HepG2 (cell line): Measurements from ENCODE around the gene FAM3A. TPM values are rescaled to one million over a fixed set of nuclear protein-coding genes. Genes with fewer than 3 reads are reported as not detected.

ENCODE experiments used
- ATAC-seq: fragments of 200-7000 bp; cut with Tn5 transposase; 3 replicates; pipeline ENCODE4 v1.9.1; 2020; ENCODE audit warnings: mild to moderate bottlenecking, moderate library complexity
- BruUV-seq: library from RNA; stranded (reverse); fragments of 400-500 nt; replicated peaks from 2 replicates; lab custom pipeline; 2021; lab: Mats Ljungman, UMichigan
- CTCF ChIA-PET: fragments of 300-600 bp; formaldehyde crosslinking; extraction: SDS; loops from one replicate; lab custom pipeline; 2021; ENCODE audit warnings: low total read pairs, inconsistent platforms, low intra/inter-chr PET ratio; lab: Yijun Ruan, JAX
- POLR2A ChIA-PET: fragments of 350-600 bp; sonication (Branson Sonifier 250); formaldehyde crosslinking; loops from one replicate; lab custom pipeline; 2020; ENCODE audit warnings: antibody characterized with exemption, inconsistent platforms; lab: Yijun Ruan, JAX
- DNase-seq: peaks from one replicate; pipeline ENCODE4 v3.0.0-alpha.2; 2015; ENCODE audit warnings: low spot score
- FAIRE-seq: peaks from 3 replicates; lab custom pipeline; 2011; peaks lifted over from hg19 to GRCh38; lab: Jason Lieb, UNC
- H2AFZ ChIP-seq: one replicate; pipeline ENCODE4 v1.6.1; 2011; ENCODE audit warnings: low read length, inconsistent platforms
- H3K27ac ChIP-seq: fragments of 300-600 bp; 3 replicates; pipeline ENCODE4 v1.8.0; 2011; ENCODE audit warnings: mixed run types, mild to moderate bottlenecking, mixed read lengths, low read length, inconsistent platforms; ENCODE audit not compliant: insufficient read depth; ENCODE audit errors: extremely low read length
- H3K27me3 ChIP-seq, 2 experiments: fragments of 200-600 bp in 1 of 2; 2 replicates in 1 of 2; 3 replicates in 1 of 2; pipeline versions ENCODE4 v1.6.0 to v1.8.0; 2011; ENCODE audit warnings: low read length in 2 of 2, mild to moderate bottlenecking in 2 of 2, moderate library complexity in 2 of 2, inconsistent platforms in 1 of 2; ENCODE audit not compliant: insufficient read depth in 2 of 2, control insufficient read depth in 1 of 2
- H3K36me3 ChIP-seq, 2 experiments: fragments of 200-600 bp in 1 of 2; replicated peaks in 1 of 2; 2 replicates in 1 of 2; 3 replicates in 1 of 2; pipeline versions ENCODE4 v1.5.1 to v1.8.0; 2011; ENCODE audit warnings: low read length in 2 of 2, inconsistent platforms in 1 of 2; ENCODE audit not compliant: insufficient read depth in 2 of 2, control insufficient read depth in 1 of 2
- H3K4me1 ChIP-seq: 2 replicates; pipeline ENCODE4 v1.5.1; 2012; ENCODE audit warnings: low read length, inconsistent platforms; ENCODE audit not compliant: insufficient read depth
- H3K4me2 ChIP-seq: 2 replicates; pipeline ENCODE4 v1.6.0; 2011; ENCODE audit warnings: low read depth, low read length, inconsistent platforms
- H3K4me3 ChIP-seq, 3 experiments: fragments of 200-600 bp in 1 of 3; sonication (generic), shearing (Covaris generic) in 1 of 3; replicated peaks in 1 of 3; 2 replicates each; pipeline ENCODE4 v1.5.1; 2011 to 2016; ENCODE audit warnings: low read length in 3 of 3, inconsistent platforms in 2 of 3, low read depth in 2 of 3, mild to moderate bottlenecking in 2 of 3, control low read depth in 1 of 3, mixed read lengths in 1 of 3; ENCODE audit not compliant: insufficient read depth in 1 of 3
- H3K79me2 ChIP-seq: one replicate; pipeline ENCODE4 v1.6.1; 2011; ENCODE audit warnings: low read length, inconsistent platforms; ENCODE audit not compliant: insufficient read depth
- H3K9ac ChIP-seq: 2 replicates; pipeline ENCODE4 v1.6.0; 2011; ENCODE audit warnings: mild to moderate bottlenecking, low read depth, low read length, inconsistent platforms; ENCODE audit not compliant: insufficient read depth
- H3K9me3 ChIP-seq: 2 replicates; pipeline ENCODE4 v1.5.1; 2012; ENCODE audit warnings: mild to moderate bottlenecking, low read length
- H4K20me1 ChIP-seq: 2 replicates; pipeline ENCODE4 v1.6.0; 2011; ENCODE audit warnings: inconsistent platforms, mild to moderate bottlenecking, low read length, moderate library complexity; ENCODE audit not compliant: insufficient read depth
- ARID4A ChIP-seq: sonication (generic); formaldehyde crosslinking; IDR thresholded peaks from 2 replicates; pipeline ENCODE4 v1.5.0; 2020; ENCODE audit warnings: mild to moderate bottlenecking, missing genetic modification reagents, borderline replicate concordance
- ELF3 ChIP-seq: IDR thresholded peaks from 2 replicates; pipeline ENCODE4 v1.6.1; 2016; ENCODE audit warnings: missing genetic modification reagents, missing compliant biosample characterization
- FOXC1 ChIP-seq: sonication (generic); formaldehyde crosslinking; IDR thresholded peaks from 2 replicates; pipeline ENCODE4 v1.8.0; 2022; ENCODE audit warnings: mild to moderate bottlenecking, missing genetic modification reagents, borderline replicate concordance
- JDP2 ChIP-seq: sonication (generic); formaldehyde crosslinking; IDR thresholded peaks from 2 replicates; pipeline ENCODE4 v1.8.1; 2022; ENCODE audit warnings: missing genetic modification reagents, borderline replicate concordance
- KAT2B ChIP-seq: fragments of 150-350 bp; IDR thresholded peaks from 2 replicates; pipeline ENCODE4 v1.6.1; 2014; ENCODE audit warnings: low read depth, low read length, borderline replicate concordance
- NR2F6 ChIP-seq, 2 experiments: IDR thresholded peaks; 2 replicates each; pipeline ENCODE4 v1.6.1; 2016; ENCODE audit warnings: antibody characterized with exemption in 1 of 2, mild to moderate bottlenecking in 1 of 2
- SMAD3 ChIP-seq: sonication (generic); formaldehyde crosslinking; IDR thresholded peaks from 2 replicates; pipeline ENCODE4 v1.4.0; 2020; ENCODE audit warnings: missing genetic modification reagents
- SP140L ChIP-seq: sonication (generic); formaldehyde crosslinking; IDR thresholded peaks from 2 replicates; pipeline ENCODE4 v1.4.0; 2020; ENCODE audit warnings: missing genetic modification reagents, borderline replicate concordance
- ZNF101 ChIP-seq: sonication (generic); formaldehyde crosslinking; IDR thresholded peaks from 2 replicates; pipeline ENCODE4 v1.4.0; 2020; ENCODE audit warnings: mild to moderate bottlenecking, low read depth, missing genetic modification reagents, borderline replicate concordance
- ZNF12 ChIP-seq: sonication (generic); formaldehyde crosslinking; IDR thresholded peaks from 2 replicates; pipeline ENCODE4 v1.5.0; 2020; ENCODE audit warnings: missing genetic modification reagents
- WGBS: methylation state at CpG from one replicate; pipeline ENCODE4 v1.1.6; 2017; ENCODE audit warnings: low lambda C conversion rate; 5-methylcytosine and 5-hydroxymethylcytosine counted together
- in situ Hi-C: cut with HindIII; loops from 2 replicates; pipeline ENCODE4 v1.10.0; 2017; ENCODE audit warnings: low pct_unique_long_range_greater_than_20kb; ENCODE audit not compliant: extremely low pct_ligation_motif_present
- intact Hi-C: fragments of 100-400 bp; cut with micrococcal nuclease; formaldehyde crosslinking; loops from one replicate; pipeline ENCODE4 v1.10.0; 2022; ENCODE audit not compliant: unreplicated experiment
- polyA plus RNA-seq, 8 experiments: library from polyadenylated mRNA; depleted of rRNA in 3 of 8; stranded (reverse) in 7 of 8; unstranded in 1 of 8; fragments of >200 nt; fragmentation: Illumina TruSeq in 4 of 8; extraction: Trizol in 4 of 8; gene quantifications; 2 replicates each; pipeline versions ENCODE4 v1.2.1 to v1.2.3, GENCODE V29; 2011 to 2016; ENCODE audit warnings: low read depth in 4 of 8, missing spikeins in 1 of 8, mixed read lengths in 1 of 8; ENCODE audit not compliant: insufficient read depth in 1 of 8
- total RNA-seq, 5 experiments: library from RNA; depleted of rRNA; stranded (reverse); fragments of >200 nt; fragmentation: Illumina TruSeq; extraction: Trizol; gene quantifications; 2 replicates each; pipeline ENCODE4 v1.2.3, GENCODE V29; 2016; ENCODE audit warnings: low read depth in 1 of 5
- TF ChIP-seq, protein P1 (sequence below): sonication (generic); formaldehyde crosslinking; IDR thresholded peaks from 2 replicates; pipeline ENCODE4 v1.8.0; 2022; ENCODE audit warnings: mild to moderate bottlenecking, missing genetic modification reagents, borderline replicate concordance
- TF ChIP-seq, protein P2 (sequence below): sonication (generic); formaldehyde crosslinking; IDR thresholded peaks from 2 replicates; pipeline ENCODE4 v1.4.0; 2020; ENCODE audit warnings: missing genetic modification reagents, borderline replicate concordance

FAM3A gene
- total and polyA plus RNA-seq, 2 of the 13 experiments (the other 11 are each of a cell fraction or from before 2014, with no cell fraction given): 11.2 to 22.7 TPM

- TF ChIP-seq SP140L (CRISPR knock-in tag) (no peak), ARID4A (no peak)
- TF ChIP-seq, all 625 proteins: peak for 6
Observed at GRCh38 chrX:154515090-154515965, 704 bp downstream of the FAM3A start (continued).

- BruUV-seq: no TSS peak
- Histone ChIP-seq H2AFZ (no peak overlapping the region), H3K9ac (no peak overlapping the region), H4K20me1 (no peaks in the 10 kb centered on the region), H3K4me2 (no peak overlapping the region), H3K27ac (no peak overlapping the region), H3K9me3 (no peaks in the 10 kb centered on the region), H3K4me3 (no peak overlapping the region), H3K4me1 (peaks cover 25% of the 10 kb centered on the region), H3K27me3 (no peaks in the 10 kb centered on the region), H3K36me3 (no peaks in the 10 kb centered on the region), H3K79me2 (no peaks in the 10 kb centered on the region)
- intact Hi-C loops (no loop called here), in situ Hi-C loops (no loop called here)
- FAIRE-seq (no peak), ATAC-seq (no peak), DNase-seq (no peak)
- 90% methylated on average over 2 of the region's 2 CpGs for WGBS
- CTCF ChIA-PET: no interaction called here
- POLR2A ChIA-PET: interaction anchor here (1.0 to 1.6 kb wide), 3 partner anchors 13 to 144 kb away, joined by 3 to 5 read pairs (median 3); partner anchors contain the start of gene SLC10A3
- TF ChIP-seq JDP2: no peak
- TF ChIP-seq KAT2B: no peak
- TF ChIP-seq ELF3 (CRISPR knock-in tag): no peak
- no peak for TF ChIP-seq ZNF101
- TF ChIP-seq, protein P1, sequence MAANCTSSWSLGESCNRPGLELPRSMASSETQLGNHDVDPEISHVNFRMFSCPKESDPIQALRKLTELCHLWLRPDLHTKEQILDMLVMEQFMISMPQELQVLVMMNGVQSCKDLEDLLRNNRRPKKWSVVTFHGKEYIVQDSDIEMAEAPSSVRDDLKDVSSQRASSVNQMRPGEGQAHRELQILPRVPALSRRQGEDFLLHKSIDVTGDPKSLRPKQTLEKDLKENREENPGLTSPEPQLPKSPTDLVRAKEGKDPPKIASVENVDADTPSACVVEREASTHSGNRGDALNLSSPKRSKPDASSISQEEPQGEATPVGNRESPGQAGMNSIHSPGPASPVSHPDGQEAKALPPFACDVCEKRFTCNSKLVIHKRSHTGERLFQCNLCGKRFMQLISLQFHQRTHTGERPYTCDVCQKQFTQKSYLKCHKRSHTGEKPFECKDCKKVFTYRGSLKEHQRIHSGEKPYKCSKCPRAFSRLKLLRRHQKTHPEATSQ: no peak
- TF ChIP-seq, protein P2, sequence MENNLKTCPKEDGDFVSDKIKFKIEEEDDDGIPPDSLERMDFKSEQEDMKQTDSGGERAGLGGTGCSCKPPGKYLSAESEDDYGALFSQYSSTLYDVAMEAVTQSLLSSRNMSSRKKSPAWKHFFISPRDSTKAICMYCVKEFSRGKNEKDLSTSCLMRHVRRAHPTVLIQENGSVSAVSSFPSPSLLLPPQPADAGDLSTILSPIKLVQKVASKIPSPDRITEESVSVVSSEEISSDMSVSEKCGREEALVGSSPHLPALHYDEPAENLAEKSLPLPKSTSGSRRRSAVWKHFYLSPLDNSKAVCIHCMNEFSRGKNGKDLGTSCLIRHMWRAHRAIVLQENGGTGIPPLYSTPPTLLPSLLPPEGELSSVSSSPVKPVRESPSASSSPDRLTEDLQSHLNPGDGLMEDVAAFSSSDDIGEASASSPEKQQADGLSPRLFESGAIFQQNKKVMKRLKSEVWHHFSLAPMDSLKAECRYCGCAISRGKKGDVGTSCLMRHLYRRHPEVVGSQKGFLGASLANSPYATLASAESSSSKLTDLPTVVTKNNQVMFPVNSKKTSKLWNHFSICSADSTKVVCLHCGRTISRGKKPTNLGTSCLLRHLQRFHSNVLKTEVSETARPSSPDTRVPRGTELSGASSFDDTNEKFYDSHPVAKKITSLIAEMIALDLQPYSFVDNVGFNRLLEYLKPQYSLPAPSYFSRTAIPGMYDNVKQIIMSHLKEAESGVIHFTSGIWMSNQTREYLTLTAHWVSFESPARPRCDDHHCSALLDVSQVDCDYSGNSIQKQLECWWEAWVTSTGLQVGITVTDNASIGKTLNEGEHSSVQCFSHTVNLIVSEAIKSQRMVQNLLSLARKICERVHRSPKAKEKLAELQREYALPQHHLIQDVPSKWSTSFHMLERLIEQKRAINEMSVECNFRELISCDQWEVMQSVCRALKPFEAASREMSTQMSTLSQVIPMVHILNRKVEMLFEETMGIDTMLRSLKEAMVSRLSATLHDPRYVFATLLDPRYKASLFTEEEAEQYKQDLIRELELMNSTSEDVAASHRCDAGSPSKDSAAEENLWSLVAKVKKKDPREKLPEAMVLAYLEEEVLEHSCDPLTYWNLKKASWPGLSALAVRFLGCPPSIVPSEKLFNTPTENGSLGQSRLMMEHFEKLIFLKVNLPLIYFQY: no peak
- TF ChIP-seq NR2F6 (IDR thresholded peaks at IDR 0.05): peak; percentile 61
- TF ChIP-seq NR2F6 (CRISPR knock-in tag; IDR thresholded peaks at IDR 0.05): no peak
- no peak for TF ChIP-seq FOXC1 (CRISPR knock-in tag)
- no peak for TF ChIP-seq ZNF12 (CRISPR knock-in tag)
- TF ChIP-seq SMAD3 (CRISPR knock-in tag): no peak
Observed at GRCh38 chrX:154513716-154514115, 2.3 kb downstream of the FAM3A start.
